Left lobe of liver (tissue), 2 donors: Measurements from ENCODE around the gene CCDC178. TPM values are rescaled to one million over a fixed set of nuclear protein-coding genes. Genes with fewer than 3 reads are reported as not detected.
A peak's percentile ranks its signal among the peaks of the same experiment; 100 is the strongest.
"Not testable (repeated sequence)": the region's sequence is repeated elsewhere in the genome, so short reads cannot be mapped to it uniquely, and the experiment has no call there.

Source experiments
- ATAC-seq: fragments of 200-7000 bp; cut with Tn5 transposase; one replicate; pipeline ENCODE4 v1.9.1; 2020; ENCODE audit warnings: mild to moderate bottlenecking, moderate library complexity
- DNase-seq: peaks from one replicate; pipeline ENCODE4 v3.0.0-alpha.2; 2020; ENCODE audit warnings: low spot score
- total RNA-seq: library from RNA; stranded (reverse); gene quantifications from one replicate; pipeline ENCODE4 v1.2.1, GENCODE V29; 2021
- donor health status: DM: no; HTN: no; CAD: no; lungs with moderate emphysema.
- donor health status: DM: no; HTN: yes; CAD: no.

CCDC178 gene
- total RNA-seq, 1 donor from 2014 or later = not detected

DNA sequence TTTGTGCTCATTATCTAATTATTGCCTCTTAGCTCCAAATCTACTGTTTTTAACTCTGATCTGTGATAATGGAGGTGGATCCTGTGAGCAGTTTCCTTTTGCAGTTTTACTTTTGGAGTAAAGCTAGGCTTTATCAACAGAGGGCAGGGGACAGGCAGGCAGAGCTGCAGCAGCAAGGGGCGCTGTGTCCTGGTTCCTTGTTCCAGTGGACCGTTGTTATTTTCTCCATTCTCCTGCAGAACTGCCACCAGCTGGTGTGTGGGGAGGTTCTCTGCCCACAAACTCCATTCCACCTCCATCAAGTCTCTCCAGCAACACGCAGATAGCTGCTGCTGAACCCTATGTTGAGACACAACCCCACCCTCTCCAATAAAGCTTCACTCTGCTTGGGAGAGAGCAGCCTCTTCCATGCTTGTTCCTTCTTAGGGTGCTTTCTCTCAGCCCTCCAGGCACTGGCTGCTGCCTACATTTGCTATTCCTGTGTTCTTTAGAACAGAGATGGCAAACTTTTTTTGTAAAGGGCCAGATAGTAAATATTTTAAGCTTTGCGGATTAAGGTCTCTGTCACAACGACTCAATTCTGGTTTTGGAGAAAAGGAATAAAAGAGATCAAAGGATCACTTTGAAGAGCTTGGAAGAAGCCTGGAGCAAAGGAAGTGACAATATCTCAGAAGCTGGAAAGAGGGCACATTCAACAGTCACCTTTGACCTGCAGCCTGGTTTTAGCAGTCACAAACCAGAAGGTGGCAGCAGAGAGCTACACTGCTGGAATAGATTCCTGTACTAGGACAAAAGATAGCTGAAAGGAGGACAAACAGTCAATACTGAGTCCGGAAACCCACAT lies 208.8 kb downstream of the CCDC178 start:
- peak; percentile 75 for DNase-seq
- ATAC-seq = peak; percentile 100

- no peak for DNase-seq
- no peak for ATAC-seq
Measured at GRCh38 chr18:33212363-33212762, 228.2 kb downstream of the CCDC178 start.

DNA sequence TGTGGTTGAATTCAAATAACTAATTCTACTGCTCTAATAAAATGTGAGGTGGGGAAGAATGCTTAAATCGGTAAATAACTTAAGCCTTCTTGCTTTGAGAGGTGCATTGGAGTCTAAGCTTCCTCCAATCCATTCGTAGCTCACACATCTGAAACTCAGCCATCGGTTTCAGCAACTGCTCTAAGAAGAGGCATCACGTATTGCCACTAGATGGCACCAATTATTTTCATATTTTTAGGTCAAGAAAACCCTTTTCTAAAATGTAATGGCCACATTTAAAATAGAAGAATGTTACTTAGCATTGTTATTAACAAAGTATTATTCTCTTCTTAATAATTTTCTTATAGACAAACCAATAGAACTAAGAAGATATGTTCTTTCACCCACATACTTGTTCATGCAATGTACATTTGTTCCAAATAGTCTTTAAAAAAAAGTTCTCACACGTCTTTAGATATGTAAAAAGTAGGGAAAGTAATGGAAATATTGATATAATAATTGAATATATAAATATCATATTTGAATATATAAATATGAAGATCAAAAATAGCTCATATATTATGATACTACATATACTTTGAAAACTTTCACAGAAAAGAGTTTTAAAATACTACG lies 229.8 kb downstream of the CCDC178 start:
- DNase-seq = no peak
- ATAC-seq = peak; percentile 80

- DNase-seq (no peak), ATAC-seq (no peak)
Measured at GRCh38 chr18:33205777-33206176, 234.7 kb downstream of the CCDC178 start.

- no peak for DNase-seq
- ATAC-seq = peak; percentile 52
Measured at GRCh38 chr18:33201509-33201926, 239.0 kb downstream of the CCDC178 start.

DNA sequence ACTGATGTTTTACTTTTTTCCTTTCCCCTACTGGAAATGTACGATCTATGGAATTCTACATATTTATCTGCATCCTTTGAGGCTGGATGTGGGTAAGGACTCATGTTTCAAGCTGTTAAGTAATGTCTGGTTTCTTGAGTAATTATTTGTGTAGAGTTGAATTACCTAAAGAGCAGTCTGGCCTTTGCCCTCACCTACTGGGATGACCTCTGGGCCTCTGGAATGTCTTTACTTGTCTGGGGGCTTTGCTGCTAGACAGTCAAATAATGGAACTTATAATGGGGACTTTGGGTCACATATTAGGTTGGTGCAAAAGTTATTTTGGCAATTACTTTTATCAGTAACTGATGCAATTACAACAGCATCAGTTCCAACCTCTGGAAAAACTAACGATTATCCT lies 244.7 kb downstream of the CCDC178 start:
- ATAC-seq (no peak), DNase-seq (no peak)

- no peak for ATAC-seq
Measured at GRCh38 chr18:33194793-33195192, 245.7 kb downstream of the CCDC178 start.

GRCh38 chr18:33184958-33185357 lies 255.6 kb downstream of the CCDC178 start:
- no peak for DNase-seq
- no peak for ATAC-seq

More at GRCh38 chr18:33194793-33195192, 245.7 kb downstream of the CCDC178 start:
- no peak for DNase-seq

- ATAC-seq = no peak
Measured at GRCh38 chr18:33184175-33184574, 256.3 kb downstream of the CCDC178 start.

DNA sequence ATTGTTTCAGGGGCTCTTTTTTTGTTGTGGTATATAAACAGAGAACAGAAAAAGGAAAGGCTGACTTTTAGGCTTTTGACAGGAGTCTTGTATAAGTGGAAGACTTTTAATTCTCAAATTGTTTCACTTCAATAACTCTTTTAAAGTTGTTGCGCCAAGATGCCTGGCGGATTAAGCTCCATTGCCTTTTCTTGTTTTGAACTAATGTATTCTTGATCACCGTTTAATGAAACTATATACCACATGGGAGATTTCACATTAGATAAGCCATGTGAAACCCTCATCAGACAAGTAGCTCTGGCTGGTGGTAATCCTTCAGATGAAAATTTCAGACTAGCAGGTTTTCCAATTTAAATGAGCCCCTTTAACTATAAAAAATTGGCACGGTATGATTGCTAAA lies 257.4 kb downstream of the CCDC178 start:
- DNase-seq (no peak), ATAC-seq (no peak)

More at GRCh38 chr18:33184175-33184574, 256.3 kb downstream of the CCDC178 start:
- no peak for DNase-seq

GRCh38 chr18:33181016-33181415 lies 259.5 kb downstream of the CCDC178 start:
- DNase-seq (no peak), ATAC-seq (no peak)

- ATAC-seq (no peak), DNase-seq (no peak)
Measured at GRCh38 chr18:33169218-33169617, 271.3 kb downstream of the CCDC178 start.

GRCh38 chr18:33164121-33164520 lies 276.4 kb downstream of the CCDC178 start:
- not testable (repeated sequence) for DNase-seq, ATAC-seq

GRCh38 chr18:33161131-33161530 lies 279.4 kb downstream of the CCDC178 start:
- no peak for ATAC-seq

DNA sequence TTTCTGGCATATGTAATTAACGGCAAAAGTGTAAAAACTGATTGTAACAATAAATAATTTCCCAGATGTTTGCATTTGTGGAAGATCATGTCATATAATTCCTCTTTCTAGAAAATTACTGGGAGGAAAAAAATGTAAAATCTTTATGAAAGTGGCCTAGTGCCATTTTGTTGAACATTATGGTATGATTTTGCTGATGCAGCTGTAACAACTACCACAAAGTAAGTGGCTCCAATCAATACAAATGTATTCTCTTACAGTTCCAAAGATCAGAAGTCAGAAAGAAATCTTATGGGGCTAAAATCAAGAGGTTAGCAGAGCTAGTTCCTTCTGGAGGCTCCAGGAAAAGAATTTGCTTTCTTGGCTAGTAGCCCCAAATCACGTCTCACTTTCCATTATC lies 281.4 kb downstream of the CCDC178 start:
- ATAC-seq (no peak), DNase-seq (no peak)

More at GRCh38 chr18:33161131-33161530, 279.4 kb downstream of the CCDC178 start:
- DNase-seq = no peak

DNA sequence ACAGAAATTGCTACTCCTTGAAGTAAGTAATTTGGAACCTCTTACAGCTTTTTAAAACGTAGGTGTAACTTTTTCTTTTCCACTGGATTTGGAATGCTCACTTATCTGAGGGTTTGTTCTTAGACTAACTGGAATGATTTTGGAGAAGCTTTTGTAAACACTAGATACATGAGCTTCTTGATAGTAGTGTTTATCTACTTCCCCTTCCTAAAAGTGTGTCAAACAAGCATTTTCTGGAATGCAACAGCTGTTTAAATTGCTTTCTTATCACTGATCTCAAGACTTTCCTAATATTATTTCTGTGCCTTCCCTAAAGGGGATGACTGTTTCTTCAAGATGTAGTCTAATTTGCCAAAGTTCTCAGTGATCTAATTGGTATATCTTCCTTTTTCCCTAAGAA lies 282.6 kb downstream of the CCDC178 start:
- DNase-seq (no peak), ATAC-seq (no peak)

GRCh38 chr18:33156906-33157470 lies 283.5 kb downstream of the CCDC178 start:
- ATAC-seq = no peak
- no peak for DNase-seq

DNA sequence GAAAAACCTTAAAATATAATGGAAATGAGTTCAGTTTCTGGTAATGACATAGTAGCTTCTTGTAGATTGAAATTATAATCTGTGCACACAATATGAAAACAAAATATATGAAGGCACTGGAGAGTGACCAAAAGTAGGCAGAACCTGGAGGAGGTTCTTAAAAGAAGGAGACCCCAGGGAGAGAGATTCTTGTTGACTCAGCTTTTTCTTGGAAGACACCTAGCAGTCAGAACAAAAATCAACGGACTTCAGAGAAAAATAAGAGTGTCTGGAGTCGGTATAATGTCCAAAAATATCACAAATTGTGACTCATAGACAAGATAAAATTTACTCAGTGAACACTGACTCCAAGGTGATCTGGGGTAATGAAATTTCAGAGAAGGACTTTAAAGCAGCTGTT lies 286.5 kb downstream of the CCDC178 start:
- no peak for DNase-seq
- no peak for ATAC-seq

- no peak for DNase-seq
- no peak for ATAC-seq
Measured at GRCh38 chr18:33152376-33152775, 288.1 kb downstream of the CCDC178 start.

GRCh38 chr18:33147811-33148210 lies 292.7 kb downstream of the CCDC178 start:
- ATAC-seq, DNase-seq: not testable (repeated sequence)

DNA sequence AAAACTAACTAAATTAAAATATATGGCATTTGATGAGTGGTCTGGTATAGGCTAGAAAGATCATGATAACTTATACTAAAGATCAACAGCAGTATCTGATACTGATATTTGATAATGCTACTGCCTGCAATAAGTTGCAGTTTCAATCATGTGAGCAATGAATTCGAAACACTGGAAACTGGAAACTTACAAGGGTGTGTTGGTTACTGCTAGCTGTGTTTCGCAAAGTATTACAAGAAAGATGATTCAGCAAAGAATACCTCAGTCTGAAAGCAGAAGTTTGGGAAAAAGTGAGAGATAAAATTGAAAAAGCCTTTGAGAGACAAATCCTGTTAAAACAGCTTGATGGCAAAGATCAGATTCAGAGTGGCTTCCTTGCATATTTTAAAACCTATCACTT lies 294.5 kb downstream of the CCDC178 start:
- DNase-seq (no peak), ATAC-seq (no peak)
